NCI-H345 treated with DMSO at 0.1 percent for 48 hours (cell line): ENCODE measurements around the gene IGFALS.

Experiments used
- DNase-seq: peaks from one replicate; lab custom pipeline; 2025; ENCODE audit not compliant: unreplicated experiment; lab: John Stamatoyannopoulos, UW

The IGFALS gene

GRCh38 chr16:1777375-1778199, 15.9 kb downstream of the IGFALS start:
- DNase-seq: no peak

GRCh38 chr16:1776991-1777374, 16.5 kb downstream of the IGFALS start:
- no peak for DNase-seq

- no peak for DNase-seq
These were observed 16.9 kb downstream of the IGFALS start for GRCh38 chr16:1776672-1776955.

GRCh38 chr16:1775846-1776671, 17.4 kb downstream of the IGFALS start:
- no peak for DNase-seq

GRCh38 chr16:1775006-1775845, 18.3 kb downstream of the IGFALS start:
- no peak for DNase-seq

- DNase-seq: no peak
These were observed 19.1 kb downstream of the IGFALS start for GRCh38 chr16:1774448-1774780.

- no peak for DNase-seq
These were observed 19.6 kb downstream of the IGFALS start for GRCh38 chr16:1773703-1774447.

GRCh38 chr16:1772908-1773702, 20.4 kb downstream of the IGFALS start, which contains the start of gene MRPS34:
MRPS34 (minus strand) TSS chr16:1773134; CDS start chr16:1773119, 15 bp downstream.
- DNase-seq: peak; percentile 72

- no peak for DNase-seq
These were observed 21.1 kb downstream of the IGFALS start, which contains the start of gene EME2 for GRCh38 chr16:1772362-1772907. EME2 (plus strand) TSS chr16:1772810; CDS start chr16:1773228, 418 bp downstream.

- no peak for DNase-seq
These were observed 21.6 kb downstream of the IGFALS start for GRCh38 chr16:1771864-1772361.

- DNase-seq: no peak
These were observed 22.2 kb downstream of the IGFALS start, which contains the start of gene NME3 for GRCh38 chr16:1771188-1771863. NME3 (minus strand) TSS chr16:1771543; CDS start chr16:1771534, 9 bp downstream.

GRCh38 chr16:1770328-1771187, 22.9 kb downstream of the IGFALS start:
- DNase-seq: no peak

- DNase-seq: no peak
These were observed 23.9 kb downstream of the IGFALS start for GRCh38 chr16:1769402-1770300.

GRCh38 chr16:1768767-1769401, 24.6 kb downstream of the IGFALS start:
- DNase-seq: no peak

- no peak for DNase-seq
These were observed 25.3 kb downstream of the IGFALS start for GRCh38 chr16:1768061-1768766.
